Measurements from ENCODE around the gene TP53AIP1.
A peak's percentile ranks its signal among the peaks of the same experiment; 100 is the strongest.

TP53AIP1 gene

DNA sequence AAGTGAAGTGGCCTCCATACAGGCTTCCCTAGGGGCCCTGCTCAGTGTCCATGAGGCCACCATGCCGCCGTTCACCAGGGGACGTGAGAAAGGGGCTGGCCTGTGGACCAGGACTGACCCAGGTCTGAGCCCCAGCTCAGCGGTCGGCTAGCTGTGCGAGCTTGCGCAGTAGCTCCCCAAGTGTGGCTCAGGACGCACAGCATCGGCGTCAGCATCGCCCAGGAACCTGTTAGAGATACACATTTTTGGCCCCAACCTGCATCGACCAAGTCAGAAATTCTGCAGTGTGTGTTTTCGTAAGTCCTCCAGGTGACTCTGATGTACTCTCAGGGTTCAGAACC, 429 bp downstream of the TP53AIP1 start:
- DNase-seq = no peak

DNA sequence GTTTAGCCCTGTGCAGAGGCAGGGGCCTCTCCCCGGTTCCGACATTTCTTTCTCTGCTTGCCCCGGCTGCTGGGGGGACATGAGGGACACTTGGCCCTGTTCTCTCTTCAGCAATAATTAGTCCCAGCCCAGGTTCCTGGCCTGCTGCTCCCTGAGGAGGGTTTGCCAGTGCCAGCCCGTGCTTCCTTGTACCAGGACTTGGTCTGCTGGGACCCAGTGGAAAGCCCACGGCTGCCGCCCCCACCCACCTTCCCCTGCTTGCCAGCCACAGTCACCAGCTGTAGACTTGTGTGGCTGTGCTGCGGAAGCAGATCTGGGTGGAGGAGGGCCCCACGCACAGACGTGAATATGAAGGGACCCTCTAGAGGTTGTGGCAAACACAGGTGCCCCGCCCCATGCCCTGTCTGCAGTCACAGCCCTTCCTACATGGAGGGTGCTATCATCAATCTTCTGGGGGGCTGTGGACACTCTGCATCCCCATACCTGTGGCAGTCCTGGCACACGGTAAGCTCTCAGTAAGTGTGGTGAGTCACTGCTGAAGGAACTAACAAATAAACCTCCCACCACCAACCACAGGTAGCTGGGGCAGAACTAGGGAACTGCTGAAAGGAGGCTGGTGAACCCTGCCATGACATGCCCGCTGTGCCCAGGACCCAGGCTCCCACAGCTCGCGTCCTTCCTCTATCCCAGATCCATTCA, 949 bp downstream of the TP53AIP1 start:
- DNase-seq = no peak

DNA sequence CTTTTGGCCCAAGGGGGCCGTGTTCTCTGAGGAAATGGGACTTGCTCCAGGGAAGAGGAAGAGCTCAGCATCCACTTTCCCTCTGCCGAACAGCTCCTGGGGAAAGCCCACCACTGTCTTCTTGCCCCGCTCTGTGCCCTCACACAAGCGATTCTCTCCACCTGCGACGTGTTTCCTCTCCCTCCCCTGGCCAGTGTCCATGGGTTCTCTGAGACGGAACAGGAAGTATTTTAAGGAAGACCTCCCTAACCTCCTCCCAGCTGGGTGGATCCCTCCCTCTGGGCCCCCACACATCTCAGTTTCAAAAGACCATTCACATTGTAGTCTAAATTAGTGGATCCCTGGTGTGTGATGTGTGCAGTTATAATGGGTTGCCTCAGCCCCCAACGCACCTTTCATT, 1.6 kb downstream of the TP53AIP1 start:
- no peak for DNase-seq

DNA sequence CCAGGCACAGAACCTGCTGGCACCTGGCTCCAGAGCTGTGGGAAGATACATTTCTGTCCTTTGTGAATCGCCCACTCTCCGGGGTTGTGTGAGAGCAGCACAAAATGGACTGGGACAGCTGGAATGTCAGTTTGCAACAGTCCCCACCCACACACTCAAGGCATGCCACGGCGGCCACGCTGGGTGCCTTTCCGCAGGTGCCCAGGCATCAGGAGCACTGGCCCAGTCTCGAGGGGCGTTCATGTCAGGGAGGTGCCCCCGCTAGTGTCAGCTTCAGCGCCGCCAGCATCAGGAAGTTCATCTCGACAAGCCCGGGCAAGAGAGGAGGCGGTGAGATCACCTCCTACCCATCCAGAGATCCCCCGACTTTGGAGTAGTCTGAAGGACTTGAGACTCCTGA, 2.1 kb downstream of the TP53AIP1 start:
- DNase-seq = no peak

DNA sequence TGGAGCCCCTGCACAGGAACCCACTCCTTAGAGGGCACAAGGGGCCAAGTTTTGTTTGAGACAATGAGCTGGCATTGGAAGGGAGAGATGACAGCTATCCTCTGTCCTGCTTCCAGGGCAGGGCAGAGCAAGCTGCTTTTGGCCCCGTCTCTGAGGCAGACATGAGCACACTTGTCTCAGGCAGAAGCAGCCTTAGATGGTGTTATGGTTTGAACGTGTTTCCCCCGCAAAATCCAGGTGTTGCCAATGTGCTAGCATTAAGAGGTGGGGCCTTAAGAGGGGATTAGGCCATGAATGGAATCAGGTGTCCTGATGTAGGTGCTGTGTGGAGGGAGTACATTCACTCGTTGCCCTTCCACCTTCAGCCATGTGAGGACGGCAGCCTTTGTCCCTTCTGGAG, 2.5 kb downstream of the TP53AIP1 start:
- no peak for DNase-seq

GRCh38 chr11:128939591-128939990, 3.1 kb downstream of the TP53AIP1 start:
- DNase-seq = no peak

- no peak for DNase-seq
Observed at GRCh38 chr11:128938156-128938885, 4.3 kb downstream of the TP53AIP1 start.

- no peak for DNase-seq
Observed at GRCh38 chr11:128937480-128937879, 5.2 kb downstream of the TP53AIP1 start.

GRCh38 chr11:128936606-128937251, 5.9 kb downstream of the TP53AIP1 start:
- DNase-seq = no peak

- DNase-seq = no peak
Observed at GRCh38 chr11:128934926-128935325, 7.7 kb downstream of the TP53AIP1 start.

- DNase-seq = no peak
Observed at GRCh38 chr11:128934351-128934750, 8.3 kb downstream of the TP53AIP1 start.

- no peak for DNase-seq
Observed at GRCh38 chr11:128933481-128934178, 9.0 kb downstream of the TP53AIP1 start.

- no peak for DNase-seq
Observed at GRCh38 chr11:128931668-128932067, 11.0 kb downstream of the TP53AIP1 start.

DNA sequence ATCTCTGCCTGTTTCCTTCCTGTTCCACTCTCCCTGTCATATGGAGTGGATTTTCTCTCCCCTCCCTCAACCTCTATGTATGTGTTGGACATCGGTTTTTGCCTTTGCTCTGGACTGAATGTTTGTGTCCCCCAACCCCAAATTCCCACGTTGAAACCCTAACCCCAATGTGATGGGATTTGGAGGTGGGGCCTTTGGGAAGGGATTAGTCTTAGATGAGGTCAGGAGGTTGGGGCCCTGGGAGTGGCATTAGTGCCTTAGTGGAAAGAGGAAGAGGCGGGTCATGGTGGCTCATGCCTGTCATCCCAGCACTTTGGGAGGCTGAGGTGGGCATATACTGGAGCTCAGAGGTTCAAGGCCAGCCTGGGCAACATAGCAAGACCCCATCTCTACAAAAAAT, 11.6 kb downstream of the TP53AIP1 start:
- no peak for DNase-seq

DNA sequence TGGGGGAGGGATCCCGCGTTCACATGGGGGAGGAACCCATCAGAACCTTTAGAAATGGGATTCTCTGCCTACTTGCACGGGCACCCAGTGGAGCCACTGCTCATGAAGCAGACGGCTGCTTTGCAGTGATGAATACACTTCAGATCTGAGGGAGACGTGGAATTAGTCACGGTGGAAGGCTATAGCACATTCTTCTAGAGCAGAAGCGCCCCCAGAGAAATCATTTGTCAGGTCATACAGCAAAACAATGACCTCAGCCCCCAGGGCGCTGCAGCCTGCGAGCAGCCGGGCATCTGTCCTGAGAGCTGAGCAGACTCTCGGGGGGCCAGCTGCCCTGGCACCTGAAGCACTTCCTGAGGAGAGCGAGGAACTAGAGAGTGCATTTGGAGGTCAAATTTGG, 12.7 kb downstream of the TP53AIP1 start:
- peak; percentile 77 for DNase-seq

- no peak for DNase-seq
Observed at GRCh38 chr11:128929468-128929867, 13.2 kb downstream of the TP53AIP1 start.

- DNase-seq = no peak
Observed at GRCh38 chr11:128928400-128928799, 14.3 kb downstream of the TP53AIP1 start.

DNA sequence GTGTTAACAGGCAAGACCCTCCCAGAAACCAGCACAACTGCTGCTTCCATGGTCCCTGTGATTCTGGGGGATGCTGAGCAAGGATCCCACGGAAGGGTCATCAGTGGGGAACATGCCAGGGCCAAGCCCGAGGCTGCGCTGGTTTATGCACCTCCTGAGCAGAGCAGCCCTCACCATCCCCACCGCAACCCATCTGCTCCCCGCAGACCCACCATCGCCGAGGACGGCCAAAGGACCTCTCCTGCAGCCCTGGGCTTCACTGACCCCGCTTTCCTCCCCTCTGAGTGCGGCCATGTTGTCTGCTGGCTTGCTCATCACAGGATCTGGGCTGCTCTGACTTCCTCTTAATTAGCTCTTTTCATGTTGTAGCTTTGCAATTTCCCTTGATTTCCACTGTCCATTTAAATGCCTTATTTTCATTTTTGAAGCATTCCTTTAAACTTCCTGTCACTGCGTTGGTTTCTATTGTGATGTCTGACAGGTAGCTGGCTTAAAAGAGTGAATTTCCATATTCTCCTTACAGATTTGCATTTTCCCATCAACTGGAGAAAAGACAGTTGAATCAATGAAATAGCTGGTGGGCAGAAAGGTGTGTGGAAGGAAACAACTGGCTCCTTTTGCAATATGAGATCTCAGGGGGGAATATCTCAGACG, 14.9 kb downstream of the TP53AIP1 start:
- no peak for DNase-seq

GRCh38 chr11:128927108-128927461, 15.6 kb downstream of the TP53AIP1 start:
- DNase-seq = no peak

- DNase-seq = no peak
Observed at GRCh38 chr11:128926437-128927107, 16.1 kb downstream of the TP53AIP1 start.

DNA sequence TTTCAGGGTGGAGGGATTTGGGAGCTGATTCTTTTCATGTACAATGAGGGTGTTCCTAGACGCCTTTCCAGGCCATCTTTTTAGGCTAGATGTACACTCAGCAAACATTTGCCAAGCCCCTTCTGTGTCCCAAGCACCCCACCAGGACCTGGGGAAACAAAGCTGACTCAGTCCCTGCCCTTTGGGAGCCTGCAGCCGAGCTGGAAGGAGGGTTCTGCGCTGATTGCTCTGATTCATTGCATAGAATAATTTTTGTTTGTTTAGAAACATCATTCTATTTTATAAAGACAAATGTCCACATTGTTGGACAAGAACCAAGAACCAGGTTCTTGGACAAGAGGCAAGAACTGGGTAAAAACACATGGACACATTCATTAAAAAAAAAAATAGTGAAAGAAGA, 16.7 kb downstream of the TP53AIP1 start:
- DNase-seq = no peak

DNA sequence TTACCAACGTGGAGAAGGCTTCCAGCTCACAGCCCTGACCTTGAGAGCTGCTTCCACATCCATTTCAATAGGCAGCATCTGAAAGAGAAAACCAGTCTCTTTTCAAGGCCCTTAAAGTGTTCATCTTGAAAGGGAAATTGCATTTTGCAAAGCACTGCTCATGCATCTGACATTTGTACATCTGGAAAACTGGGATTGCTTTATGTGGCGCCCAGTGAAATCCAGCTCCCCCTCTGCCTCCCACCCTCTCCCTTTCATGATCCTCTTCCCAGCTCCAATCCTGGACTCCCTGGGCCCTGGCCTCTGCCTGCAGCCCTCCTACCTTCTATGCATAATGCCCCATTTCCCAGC, 17.4 kb downstream of the TP53AIP1 start:
- DNase-seq = no peak
